Measurements from ENCODE around the gene COX8A.
"Not testable (repeated sequence)": the region's sequence is repeated elsewhere in the genome, so short reads cannot be mapped to it uniquely, and the experiment has no call there.

The COX8A gene

DNA sequence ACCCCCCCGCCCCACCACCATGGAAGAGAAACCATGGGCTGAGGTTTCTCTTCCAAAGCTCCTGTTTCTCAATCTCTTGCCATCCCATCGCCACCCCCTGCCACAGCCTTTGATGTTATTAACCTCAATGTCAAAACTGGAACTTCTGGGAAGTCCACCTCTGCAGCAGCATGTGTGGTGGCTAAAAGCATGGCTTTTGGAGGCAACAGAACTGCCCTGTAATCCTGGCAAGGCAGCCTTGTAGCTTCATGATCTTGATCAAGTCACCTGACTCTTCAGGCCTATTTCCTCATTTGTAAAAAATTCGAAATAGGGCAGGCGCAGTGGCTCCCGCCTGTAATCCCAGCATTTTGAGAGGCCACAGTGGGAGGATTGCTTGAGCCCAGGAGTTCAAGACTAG is 3.5 kb upstream of the COX8A start:
- no peak for DNase-seq

DNA sequence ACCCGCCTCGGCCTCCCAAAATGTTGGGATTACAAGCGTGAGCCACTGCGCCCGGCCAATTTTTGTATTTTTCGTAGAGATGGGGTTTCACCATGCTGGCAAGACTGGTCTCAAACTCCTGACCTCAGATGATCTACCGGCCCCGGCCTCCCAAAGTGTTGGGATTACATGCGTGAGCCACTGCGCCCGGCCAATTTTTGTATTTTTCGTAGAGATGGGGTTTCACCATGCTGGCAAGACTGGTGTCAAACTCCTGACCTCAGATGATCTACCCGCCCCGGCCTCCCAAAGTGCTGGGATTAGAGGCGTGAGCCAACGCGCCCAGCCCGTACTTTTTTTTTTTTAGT is 535 bp upstream of the COX8A start:
- DNase-seq, result not testable (repeated sequence)

DNA sequence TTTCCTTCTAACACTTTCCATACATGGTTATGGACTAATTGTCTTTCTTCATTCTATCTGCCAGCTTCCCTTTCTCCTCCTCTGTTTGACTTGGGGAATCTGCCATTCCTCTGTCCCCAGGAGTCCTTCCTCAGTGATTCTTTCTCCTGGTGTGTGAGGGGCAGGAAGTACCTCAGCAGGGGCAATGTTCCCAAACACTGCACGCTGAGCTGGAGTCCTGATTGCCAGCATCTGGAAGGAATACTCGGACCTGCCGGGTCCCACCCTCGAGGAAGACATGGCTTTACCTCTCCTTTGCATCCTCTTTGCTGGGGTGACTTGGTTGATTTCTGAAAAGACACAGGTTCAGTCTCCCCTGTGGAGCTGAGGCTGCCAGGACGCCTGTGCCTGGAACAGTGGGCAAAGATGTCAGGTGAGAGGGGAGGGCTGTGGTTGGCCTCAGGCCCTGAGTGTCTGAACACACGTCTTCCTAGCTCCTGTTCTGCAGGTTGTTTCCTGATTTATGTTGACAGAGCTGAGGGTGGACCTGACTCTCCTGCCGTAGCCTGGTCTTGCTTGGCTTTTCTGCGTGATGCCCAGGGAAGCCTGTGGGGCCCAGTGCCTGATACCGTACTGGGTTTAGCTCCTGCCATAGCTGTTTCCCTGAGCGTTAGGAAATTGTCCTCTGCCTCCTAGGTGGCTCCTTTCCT is 4.3 kb downstream of the COX8A start:
- DNase-seq, result no peak

DNA sequence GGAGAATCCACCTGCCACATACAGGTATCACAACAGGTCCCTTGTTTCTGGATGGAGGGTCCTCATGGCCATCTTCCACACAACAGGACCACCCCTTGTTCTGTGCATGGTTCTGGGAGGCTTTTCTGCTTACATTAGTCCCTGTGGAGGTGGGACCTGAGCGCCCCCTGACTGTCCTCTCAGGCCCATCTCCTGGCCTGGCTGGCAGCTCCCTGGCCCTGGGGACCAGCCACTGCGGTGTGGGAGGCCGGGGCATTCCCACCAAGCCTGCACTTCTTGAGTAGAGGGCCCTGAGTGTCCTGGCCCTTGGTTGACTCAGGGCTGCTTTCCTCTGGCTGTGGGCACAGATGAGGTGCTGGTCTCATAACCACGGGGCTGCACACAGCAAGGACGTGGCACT is 5.0 kb downstream of the COX8A start:
- no peak for DNase-seq

DNA sequence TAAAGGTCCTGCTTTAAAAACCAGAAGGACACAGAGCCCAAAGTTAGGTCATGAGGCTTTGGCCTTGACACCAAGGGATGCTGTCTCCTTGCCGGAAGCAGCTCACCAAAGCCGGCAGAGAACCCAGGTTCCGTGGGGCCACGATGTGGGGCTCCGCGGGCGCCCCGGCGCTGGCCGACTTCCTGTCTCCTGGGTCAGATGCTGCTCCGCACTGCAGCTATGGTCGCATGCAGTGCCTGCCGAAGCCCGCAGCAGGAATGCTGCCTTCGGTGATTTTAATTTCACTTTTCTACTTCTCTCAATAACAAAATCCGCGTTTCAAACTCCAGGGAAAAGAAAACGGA is 11.4 kb downstream of the COX8A start:
- no peak for DNase-seq

DNA sequence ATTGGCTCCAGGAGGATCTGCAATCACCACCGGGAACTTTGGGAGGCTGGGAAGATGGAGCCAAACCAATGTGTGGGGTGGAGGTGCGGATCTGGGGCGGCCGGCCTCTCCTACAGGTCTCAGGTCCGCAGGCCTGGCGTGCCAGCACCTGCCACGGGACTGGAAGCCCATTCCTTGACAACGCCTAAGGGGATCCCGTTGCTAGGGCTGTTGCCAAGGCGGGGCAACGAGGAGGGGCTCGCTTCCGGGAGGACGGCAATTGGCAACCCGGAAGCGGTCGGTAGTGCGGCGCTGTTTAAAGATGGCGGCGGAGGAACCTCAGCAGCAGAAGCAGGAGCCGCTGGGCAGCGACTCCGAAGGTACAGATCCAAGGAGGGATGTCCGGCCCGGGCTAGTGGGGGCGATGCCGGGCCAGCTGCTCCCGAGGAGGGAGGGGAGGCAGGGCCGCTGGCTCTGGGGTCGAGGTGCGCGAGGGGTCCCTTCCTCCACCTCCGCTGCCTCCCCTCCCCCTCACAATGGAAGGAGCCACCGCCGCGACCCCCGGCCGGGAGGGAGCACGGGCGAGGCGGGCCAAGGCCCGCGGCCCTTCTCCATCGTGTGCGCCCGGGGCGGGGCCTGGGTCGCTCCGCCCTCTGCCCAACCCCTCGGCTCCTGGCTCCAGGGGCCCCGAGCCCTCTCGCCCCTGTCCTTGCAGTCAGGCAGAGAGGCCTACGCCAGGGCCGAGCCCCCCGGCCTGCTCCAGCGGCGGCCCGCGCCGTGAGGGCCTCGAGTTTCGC is 11.9 kb downstream of the COX8A start, which contains the start of gene OTUB1:
Gene OTUB1, plus strand, starts transcription at position 283 of the 776 bp plus-strand sequence. Its CDS starts 19 bp downstream, at position 302.
- peak; percentile 92 for DNase-seq

DNA sequence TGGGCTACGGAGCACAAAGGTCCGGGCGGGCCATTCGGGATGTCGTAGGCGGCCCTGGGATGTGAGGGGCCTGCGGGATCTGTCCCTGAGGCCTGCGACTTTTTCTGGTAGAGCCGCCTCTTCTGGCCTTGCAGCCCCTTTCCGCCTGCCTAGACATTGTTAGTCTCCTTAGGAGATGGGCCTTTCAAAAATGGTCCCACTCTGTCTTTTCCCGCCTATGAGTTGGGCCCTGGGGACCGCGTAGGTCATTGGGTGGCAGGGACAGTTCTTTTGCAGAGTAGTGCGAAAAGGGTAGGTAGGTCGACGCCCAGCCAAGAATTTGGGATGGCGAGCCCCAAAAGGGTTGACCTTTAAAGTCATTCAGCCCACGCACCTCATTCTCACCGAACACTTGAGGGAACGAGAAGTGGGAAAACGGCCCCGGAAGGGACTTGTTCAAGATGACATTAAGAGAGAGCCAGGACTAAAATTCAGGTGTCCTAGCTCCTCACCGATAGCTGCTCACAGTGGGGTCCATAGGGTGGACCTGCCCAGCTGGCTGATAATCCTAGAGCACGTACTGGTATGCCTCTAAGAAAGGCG is 12.6 kb downstream of the COX8A start:
- no peak for DNase-seq

DNA sequence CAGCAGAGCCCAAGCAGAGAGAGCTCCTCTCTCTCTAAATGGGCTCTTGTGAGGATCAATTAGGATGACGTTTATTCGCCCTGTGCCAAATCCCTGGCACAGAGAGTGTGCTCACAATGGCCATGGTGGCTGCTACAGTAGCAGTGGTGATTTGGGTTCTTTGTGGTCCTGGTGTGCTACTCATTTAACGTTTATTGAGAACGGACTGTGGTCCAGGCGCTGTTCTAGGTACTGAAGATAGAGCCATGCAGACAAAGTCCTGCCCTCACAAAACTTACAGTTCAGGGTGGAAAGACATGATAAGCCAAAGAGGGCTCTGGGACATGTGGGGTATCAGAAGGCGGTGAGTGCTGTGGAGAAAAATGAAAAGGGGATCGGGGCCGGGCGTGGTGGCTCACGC is 17.1 kb downstream of the COX8A start:
- DNase-seq, result no peak

DNA sequence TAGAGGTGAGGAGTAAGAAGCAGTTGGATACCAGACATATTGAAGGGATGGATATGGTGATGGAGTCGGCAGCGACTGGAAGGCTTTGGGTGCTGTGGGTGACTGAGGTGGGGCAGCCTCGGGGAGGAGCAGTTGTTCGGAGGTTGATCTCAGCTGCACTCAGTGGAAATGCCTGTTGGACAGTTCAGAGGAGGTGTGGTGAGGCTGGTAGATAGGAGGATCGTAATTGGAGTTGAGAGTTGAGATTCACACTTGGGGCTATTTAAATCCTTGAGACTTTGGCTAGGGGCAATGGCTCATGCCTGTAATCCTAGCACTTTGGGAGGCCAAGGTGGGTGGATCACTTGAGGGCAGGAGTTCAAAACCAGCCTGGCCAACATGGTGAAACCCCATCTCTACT is 18.7 kb downstream of the COX8A start:
- no peak for DNase-seq

DNA sequence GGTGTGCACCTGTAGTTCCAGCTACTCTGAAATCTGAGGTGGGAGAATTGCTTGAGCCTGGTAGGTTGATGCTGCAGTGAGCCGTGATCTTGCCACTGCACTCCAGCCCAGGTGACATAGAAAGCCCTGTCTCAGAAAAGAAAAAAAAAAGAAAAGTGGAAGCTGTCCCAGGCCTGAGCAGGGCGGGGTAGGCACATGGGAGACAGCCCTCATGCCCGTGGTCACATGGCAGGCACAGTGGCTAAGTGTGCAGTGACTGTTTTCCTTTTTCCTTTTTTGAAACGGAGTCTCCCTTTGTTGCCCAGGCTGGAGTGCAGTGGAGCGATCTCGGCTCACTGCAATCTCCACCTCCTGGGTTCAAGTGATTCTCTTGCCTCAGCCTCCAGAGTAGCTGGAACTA is 19.6 kb downstream of the COX8A start:
- no peak for DNase-seq

DNA sequence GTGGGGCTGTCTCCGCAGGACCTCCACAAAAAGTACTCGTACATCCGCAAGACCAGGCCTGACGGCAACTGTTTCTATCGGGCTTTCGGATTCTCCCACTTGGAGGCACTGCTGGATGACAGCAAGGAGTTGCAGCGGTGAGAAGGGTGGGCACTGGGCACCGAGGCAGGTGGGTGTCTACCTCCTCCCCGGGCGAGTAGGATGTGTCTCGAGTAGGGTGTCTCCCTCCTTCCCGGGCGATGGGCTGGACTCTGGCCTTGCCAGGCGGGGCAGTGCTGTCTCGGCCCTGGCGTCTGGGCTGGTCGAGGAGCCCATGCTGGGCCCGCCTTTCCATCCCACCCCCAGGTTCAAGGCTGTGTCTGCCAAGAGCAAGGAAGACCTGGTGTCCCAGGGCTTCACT is 22.1 kb downstream of the COX8A start:
- no peak for DNase-seq

DNA sequence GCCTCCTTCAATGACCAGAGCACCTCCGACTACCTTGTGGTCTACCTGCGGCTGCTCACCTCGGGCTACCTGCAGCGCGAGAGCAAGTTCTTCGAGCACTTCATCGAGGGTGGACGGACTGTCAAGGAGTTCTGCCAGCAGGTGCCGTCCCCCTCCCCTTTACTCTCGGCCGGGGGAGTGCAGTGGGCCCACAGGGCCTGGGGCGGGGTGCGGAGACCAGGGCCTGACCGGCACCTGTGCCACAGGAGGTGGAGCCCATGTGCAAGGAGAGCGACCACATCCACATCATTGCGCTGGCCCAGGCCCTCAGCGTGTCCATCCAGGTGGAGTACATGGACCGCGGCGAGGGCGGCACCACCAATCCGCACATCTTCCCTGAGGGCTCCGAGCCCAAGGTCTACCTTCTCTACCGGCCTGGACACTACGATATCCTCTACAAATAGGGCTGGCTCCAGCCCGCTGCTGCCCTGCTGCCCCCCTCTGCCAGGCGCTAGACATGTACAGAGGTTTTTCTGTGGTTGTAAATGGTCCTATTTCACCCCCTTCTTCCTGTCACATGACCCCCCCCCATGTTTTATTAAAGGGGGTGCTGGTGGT is 22.8 kb downstream of the COX8A start:
- no peak for DNase-seq

DNA sequence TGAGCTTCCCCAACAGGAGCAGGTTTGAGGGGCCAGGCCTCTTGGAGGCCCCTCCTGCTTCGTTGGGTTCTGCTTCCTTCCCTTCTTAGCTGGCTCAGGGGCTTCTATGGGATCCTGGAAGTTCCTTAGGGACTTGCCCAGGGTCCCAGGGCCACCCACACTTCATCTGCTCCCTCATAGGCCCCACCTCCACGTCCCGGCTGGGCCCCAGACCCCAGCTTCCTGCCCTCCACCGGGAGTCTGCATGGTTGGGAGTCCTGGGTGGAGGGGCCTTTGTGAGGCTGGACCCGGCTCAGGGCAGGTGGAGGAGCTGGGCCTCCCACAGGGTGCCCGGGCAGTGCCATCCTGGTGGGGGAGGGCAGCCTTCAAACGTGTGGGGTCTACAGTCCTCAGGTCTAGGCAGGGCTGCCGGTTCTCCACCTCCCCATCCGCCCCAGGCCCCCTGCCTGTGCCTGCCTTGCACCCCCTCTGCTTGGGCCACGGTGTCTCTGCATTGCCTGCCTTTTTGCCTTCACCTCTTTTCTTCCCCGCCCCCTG is 23.4 kb downstream of the COX8A start:
- DNase-seq, result no peak

DNA sequence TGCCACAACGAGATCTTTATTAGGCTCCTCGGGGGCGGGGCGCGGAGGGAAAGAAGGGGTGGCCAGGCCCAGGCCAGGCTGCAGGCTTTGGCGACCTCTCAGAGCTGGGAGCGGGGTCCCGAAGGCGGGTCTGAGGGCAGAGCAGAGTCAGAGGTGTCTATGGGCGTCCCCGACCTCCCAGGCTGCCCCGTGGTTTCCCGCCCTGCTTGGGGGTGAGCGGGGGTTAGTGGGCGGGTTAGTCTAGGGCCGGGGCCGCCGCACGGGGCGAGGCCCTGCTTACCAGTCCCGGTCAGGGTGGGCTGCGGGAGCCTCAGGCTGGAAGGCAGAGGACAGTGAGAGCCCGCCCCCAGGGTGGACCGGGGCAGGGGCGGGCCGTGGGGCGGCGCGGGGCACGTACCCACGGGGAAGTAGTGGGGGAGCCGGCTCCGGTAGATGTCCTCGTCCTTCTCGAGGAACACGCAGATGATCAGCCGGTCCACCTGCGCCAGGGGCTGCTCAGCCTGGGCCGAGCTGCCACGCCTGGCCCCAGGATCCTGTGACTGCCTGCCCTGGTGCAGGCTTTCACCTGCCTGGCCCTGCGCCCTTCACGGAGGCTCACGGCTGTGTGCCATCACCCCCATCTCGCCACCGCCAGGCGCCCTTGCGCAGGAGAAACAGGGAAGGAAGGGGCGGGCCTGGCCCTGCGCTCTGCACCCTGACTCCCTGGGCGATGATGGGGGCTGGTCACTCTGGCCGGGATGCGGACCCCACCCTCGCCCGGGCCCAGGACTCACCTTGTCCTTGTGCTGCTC is 24.3 kb downstream of the COX8A start:
- DNase-seq, result no peak

DNA sequence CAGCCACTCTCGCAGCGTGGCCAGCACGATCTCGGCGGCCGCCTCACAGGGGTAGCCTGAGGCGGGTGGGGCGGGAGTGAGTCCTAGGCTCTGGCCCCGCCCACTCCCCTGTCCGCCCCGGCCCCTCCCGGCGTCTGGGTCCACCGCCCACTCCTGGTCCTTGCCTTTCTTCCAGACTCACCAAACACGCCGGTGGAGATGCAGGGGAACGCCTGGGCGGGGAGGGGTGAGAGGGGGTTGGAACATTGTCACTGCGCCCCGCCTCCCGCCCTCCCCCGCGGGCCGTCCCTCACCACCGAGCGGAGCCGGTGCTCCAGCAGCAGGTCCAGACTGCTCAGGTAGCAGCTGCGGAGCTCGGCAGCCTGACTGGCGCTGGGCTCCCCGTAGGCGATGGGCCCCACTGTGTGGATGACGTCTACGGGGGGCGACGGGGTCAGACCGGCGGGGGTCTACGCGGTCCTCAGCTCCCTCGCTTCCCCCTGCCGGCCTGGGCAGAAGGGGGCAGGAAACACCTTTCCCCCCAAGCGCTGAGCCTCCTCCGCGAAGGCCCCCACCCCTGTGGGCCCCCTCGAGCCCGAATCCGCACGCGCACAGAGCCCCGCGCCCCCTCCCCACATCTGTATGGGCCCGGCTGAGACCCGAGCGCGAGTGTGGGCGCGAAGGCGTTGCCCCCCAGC is 25.1 kb downstream of the COX8A start:
- DNase-seq, result no peak

DNA sequence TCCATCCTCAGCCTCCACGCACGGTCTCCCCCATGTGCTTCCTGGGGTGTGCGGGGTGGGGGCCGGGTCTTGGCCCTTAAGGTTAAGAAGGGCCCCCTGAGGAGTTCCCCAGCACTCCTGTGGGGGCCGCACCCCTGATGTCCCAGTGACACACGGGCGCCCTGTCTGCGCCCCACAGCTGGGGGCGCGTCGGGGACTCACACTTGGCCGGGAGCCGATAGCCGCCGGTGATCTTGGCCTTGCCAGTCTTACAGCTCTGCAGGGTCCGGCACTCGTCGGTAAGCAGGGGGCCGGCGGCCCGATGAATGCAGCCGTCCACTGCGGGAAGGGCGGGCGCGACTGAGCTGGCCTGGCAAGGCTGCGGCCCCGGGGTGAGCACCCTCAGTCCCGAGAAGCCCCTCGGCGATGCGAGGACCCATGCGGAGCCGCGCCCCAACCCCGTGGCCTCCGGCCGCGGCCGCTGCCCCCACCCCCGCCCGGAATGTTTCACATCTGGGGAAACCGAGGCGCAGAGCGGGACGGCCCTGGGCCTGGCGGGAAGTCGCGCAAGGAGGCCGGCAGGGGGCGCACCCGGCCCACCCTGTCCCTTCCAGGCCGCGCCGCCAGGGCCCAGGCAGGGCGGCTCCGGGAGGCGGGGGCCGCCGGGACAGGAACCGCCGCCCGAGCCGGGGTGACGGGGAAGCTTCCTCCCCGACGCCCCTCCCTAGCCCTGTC is 25.8 kb downstream of the COX8A start:
- no peak for DNase-seq

DNA sequence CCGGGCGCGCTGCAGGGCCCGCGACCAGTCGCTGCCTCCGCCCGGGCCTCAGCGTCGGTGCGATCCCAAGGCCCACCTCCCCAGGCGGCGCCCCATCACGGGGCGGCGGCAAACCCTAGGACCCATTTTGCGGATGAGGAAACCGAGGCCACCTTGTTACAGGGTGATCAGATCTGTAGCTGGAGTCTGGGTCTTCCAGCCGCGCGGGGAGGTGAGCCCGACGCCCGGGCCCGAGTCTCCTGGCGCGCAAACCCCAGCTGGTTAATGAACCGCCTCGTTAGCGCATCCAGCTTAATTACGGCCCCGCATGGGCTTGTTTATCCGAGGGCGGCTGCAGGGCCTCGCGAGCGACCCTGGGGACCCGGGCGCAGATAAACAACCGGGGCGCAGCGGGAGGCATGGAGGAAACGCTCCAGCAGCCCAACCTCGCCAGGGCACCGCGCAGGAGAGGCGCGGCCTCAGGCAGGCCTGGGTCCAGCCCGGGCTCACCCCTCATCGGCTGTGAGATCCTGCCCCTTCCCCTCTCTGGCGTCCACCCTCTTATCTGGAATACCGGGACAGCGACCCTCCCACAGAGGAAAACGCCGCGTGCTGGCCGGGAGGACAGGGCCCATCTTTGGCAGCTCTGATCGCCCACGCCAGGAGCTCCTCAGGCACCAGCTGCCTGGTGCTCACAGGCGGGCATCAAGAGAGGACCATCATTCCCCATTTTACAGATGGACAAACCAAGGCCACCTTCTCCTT is 26.5 kb downstream of the COX8A start:
- DNase-seq, result no peak

DNA sequence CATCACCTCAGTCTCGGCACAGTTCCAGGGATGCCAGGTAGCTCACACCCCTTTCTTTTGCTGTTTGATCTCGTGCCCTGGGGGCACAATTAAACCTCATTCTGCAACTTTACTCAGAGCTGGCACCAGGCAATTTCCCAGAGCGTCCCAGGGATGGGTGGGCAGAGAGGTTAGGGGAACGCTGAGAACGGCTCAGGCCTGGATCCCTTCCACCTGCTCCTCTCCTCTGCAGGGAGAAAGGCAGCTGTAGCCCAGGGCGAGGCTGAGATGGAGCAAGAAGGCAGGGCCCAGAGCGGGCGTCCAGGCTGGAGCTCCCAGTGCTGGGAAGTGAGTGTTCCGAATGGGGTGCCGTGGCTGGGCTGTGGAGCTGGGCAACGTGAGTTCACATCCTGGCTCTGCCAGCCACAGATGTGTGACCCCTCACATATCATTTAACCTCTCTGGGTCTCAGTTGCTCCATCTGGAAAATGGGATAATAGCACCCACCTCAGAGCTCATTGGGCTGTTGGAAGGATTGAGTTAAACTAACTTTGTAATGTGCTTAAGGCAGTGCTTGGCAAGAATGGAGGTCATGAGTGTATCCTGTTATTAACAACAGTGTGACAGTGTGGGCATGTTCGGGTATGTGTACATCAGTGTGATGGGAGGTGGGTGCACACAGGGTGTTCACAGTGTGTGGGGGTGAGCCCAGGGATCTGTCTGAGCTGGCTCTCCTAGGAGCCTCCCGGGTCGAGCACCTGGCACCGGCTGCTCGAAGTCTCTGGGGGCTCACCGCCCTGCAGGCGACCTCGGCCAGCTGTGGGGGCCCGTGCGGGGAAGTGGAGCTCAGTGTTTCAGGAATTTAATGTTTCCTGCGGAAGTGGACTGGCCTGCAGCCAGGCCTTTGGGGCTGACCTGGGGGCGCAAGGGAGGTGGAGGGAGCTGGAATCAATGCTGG is 27.3 kb downstream of the COX8A start:
- no peak for DNase-seq

DNA sequence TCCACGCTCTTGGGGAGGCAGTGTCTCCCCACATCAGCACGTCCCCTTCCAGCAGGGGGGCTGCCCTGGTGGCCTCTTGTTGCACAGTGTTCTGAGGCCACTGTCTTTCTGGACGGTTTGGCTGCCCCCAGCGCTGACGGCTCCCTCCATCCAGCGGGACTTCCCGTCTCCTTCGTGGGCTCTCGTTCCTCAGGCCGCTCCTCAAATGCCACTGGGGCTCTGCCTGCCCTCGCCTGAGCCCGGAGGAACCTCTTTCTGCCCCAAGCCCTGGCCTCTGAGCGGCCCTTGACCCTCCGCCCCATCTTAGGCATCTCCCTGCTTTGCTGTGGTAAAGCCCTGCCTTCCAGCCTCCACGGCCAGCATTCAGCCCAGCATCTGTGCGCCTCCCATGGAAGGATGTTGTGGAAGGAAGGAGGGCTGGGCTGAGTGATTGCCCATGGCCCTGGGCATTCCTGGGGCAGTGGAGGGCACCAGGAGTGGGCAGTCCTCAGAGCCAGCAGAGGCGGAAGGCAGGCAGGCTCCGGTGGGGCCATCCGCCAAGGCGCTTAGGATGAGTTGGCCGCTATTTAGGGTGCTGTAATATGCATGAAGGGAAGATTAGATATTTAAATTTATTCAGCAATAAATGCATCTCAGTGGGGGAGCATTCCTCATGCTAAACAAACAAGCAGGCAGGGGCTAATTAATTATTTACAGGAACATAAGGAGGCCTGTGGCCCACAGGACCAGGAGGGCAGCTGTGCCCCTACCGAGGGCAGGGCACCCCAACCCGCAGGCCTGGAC is 29.6 kb downstream of the COX8A start:
- no peak for DNase-seq

Data from NCI-H510A treated with DMSO at 0.1 percent for 48 hours (cell line).